CD4-positive, alpha-beta T cell treated with Interleukin-4 for 1 hour (primary cell): ENCODE results near the gene NFYB.

Experiments used
- DNase-seq, 2 donors: peaks; one replicate each; pipeline ENCODE4 v3.0.0-alpha.2; 2020 to 2022

Gene NFYB

DNA sequence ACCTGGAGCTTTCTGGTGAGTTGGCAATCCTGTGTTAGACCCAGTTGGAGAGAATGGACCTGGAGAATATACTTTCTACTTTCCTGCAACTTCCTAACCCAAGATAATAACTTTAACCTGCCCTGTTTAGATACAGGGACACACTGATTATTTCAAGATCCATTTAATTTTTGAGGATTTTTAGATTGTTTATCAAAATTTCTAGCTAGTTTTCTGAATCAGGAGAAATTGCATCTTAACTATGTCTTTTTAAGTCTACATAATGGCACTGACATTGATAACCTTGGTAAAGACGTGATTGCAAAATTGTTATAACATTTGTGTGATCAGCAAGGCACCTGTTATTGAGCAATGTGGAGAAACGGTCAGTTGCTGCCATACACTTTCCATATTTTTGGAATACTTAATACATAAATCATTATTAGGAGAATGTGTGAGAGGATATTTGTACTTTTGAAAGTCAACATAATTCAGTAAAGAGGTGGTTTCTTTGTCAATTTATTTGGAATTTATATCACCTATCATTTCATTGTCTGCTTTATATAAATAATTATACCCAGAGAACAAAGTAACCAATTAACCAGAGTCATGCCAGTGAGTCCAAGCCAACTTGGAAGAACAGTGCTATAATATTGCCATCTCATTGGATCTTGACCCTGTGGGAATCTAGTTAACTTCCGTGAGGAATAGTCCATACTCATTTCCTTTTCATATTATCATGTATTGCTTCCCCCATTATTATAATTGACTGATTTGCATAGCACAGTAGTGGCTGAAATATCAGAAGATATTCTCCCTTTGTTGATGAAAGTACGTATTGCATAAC, 28.4 kb downstream of the NFYB start:
- no peak for DNase-seq

DNA sequence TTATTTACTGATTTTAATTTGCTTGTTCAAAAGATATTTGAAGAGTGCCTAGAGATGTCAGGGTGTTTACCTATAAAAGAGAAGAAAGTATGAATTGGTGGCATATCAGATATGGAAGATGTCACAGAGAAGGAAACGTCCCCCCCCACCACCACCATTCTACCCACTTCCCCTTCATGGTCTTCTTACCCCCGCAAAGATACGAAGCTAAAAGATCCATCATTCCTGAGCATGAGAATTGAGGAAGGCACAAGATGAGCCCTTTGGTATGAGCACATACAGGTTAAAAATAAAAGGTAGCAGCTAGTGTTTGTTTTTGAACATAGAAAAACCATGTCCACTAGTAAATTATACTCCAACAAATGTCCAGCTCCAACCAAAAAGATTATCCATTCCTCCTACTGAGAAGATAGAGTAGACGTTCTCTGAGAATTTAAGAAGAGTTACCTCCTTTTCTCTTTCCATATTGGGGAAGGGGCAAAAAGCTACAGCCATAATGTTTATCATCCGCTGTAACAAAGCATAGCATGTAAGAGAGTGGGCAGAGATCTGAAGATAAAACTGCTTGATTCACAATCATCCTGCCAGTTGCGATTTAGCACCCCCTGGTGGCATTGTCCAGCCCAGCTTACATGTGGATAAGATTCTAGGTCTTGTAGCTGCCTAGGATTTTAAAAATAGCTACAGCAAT, 29.1 kb downstream of the NFYB start:
- peak; percentile 82 to 83 for DNase-seq

DNA sequence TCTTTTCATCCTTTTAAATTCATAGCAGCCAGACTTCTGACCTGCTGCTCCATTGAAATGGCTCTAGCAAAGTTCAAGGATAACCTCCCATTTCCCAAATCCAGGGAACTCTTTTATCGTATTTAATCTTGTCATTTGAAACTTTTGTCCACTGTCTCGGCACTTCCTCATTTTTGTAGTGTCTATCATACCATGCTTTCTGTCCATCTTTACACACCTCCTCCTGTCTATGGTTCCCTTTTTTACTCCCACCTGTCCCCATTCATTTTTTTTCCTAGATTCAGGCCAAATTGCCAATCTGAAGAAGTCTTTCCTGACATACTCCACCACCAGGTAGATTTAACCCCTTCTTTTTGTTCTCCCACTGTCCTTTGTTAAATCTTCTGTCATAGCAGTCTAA, 31.0 kb downstream of the NFYB start:
- DNase-seq: no peak

DNA sequence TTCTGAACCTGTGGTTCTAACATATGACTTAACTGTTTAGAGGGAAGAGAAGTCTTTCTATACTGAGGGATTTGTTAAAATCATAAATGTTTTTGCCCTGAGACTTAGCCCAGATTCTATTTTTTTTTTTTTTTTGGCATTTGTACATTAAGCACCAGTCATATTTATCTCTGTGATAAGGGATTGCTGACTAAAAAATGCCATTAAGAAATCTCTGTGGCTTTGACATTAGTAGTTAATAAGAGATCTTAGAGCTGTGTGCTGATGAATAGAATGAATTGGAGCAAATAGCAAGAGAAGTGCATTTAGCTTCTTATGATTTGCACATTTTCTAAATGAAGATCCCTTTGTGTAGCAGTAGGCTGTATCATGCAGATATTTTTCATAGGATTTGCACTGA, 32.5 kb downstream of the NFYB start:
- DNase-seq: no peak

DNA sequence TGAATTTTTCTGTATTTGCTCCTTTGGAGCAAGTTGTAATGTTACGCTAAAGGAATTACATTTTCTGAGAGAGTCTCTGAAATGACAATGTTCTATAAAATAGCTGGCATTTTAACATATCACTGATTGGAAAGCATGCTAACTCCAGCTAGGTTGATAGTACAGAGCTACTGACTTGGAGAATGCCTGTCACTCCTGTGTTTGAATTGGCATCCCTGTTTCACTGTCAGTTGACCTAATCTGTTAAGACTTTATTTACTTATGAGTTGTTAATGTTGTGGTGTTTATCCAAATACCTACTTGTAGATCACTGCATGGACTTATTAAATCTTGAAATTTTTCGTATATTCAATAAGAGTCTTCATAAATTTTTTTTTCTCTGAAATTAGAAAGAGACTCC, 40.1 kb downstream of the NFYB start:
- DNase-seq: no peak

DNA sequence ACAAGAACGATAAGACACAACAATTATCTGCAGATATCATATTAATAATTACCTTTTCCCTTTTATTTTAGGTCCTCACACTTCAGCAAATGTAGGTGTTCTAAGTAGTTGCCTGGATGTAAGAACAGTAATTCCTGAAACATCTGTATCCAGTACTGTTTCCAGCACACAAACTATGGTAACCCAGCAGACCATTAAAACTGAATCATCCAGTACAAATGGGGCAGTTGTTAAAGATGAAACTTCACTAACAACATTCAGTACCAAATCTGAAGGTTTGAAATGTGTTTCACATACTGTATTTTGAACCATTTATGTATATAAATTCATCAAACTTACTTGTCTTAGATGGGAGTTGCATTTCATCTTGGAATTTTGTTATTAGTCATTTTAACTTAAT, 42.7 kb downstream of the NFYB start:
- DNase-seq: no peak

DNA sequence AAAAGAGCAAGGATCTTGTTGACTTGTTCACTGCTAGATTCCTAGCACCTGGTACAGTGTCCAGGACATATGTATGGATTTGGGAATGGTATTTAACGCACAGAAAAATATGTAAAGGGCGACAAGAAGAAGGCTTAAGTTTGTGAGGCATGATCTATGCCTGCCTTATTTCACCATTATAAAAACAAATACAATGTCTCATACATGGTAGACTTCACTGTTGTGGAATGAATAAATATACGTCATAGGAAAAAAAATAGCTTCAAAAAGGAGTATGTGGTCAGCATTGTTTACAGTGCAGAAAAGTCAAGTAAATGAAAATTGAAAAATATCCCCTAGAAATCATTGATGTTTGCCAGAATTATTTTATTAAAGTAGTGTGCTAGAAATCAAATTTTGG, 43.7 kb downstream of the NFYB start:
- no peak for DNase-seq

DNA sequence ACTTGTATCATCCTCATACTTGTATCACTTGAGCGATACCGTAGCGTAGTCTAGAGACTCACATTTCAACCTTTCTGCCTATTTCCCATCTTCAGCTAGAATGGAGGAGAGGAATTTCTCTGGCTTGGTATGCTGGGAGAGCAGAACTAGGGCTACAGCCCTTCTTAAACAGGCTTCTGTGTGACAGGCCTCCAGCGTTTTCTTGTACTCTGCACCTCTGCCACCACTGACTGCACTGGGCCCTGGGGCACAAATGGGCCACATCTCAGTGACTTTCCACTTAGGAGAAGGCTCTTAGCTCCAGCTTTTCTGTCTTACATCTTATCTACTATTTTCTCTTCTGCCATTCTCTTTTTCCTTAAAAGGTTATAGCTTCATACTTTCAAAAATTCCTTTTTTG, 46.9 kb downstream of the NFYB start:
- no peak for DNase-seq

DNA sequence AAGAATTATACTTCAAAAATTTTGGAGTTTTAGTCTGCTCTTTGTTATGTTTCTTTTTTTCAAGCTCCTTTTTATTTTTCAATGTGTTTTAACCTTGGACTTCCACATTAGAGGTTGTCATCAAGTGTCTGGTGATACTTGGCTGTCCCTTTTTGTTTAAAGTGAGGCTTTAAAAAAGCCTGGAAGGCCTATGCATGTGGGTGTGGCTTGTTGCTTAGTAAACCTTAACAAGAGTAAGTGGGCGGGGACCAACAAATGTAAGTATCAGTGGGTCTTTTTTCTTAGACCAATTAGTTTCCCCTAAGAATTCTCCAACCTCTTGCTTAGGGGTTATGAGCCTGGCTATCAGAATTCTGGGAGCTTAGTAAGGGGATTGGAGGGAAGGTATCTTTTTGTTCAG, 47.3 kb downstream of the NFYB start:
- DNase-seq: no peak

DNA sequence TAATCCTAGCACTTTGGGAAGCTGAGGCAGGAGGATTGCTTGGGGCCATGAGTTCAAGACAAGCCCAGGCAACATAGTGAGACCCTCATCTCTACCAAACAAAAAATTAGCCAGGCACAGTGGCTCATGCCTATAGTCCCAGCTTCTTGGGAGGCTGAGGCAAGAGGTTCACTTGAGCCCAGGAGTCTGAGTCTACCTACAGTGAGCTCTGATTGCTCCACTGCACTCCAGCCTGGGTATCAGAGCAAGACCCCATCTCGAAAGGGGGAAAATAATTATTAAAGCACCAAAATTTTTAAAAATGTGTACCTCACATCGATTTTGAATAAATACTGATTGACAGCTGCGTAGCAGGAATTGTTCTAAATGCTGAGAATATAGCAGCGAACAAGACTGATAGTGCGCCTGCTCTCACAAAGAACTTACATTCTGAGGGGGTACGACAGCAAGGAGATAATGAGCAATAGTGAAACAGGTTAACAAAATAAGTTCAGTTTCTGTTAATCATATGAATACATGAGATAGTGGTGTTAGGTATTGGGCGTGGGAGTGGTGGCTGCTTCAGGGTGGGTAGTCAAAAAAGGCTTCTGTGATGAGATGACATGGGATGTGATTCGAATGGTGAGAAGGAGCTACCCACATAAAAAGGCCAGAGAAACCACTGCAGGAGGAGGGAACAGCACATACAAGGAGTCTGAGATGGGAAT, 54.1 kb downstream of the NFYB start:
- no peak for DNase-seq

DNA sequence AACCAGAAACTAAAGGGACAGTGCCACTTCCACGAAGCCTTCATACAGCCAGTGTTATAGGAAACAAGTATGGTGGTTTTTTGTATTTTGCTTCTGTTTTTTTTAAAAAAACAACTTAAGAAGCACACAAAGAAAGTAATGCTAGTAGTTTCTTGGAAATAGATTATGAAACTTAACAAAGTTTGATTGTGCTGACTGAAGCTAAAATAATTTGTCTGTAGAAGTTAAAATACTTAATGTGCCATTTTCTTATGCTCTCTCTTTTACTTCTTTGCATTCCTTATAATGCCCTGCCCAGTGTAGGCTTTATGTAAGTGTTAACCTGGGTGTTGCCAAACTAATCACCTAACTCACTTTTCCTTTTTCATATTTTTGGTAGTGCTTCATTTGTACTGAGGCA, 57.2 kb downstream of the NFYB start:
- no peak for DNase-seq

DNA sequence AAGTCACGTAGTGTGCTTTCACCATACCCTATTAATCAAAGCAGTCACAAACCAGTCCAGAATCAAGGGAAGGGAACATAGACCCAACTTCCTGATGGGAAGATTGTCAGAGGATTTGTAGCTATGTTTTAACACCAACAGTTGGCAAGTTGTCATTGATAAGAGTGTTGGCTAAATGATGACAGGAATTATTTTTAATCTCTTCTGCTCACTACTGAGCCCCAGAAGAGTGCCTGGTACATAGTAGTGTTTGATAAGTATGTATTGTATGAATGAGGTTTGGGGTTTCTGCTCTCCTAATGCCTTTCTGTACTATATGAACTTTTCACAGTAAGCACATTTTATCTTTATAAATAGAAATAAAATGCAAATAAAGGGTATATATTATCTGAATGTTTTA, 59.0 kb downstream of the NFYB start:
- DNase-seq: no peak

DNA sequence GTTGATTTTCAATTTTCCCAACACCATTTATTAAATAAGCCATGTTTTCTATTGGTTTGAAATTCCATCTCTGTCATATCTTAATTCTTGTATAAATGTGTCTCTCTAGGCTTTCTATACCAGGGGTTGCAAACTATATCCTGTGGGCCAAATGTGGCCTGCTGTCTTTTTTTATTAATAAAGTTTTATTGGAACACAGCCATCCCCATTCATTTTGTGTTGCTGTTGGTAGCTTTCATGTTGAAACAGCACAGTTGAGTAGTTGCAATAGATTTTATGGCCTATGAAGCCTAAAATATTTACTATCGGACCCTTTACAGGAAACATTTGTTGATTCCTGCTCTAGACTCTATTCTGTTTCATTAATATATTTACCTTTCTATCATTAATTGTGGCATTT, 64.3 kb downstream of the NFYB start:
- DNase-seq: no peak

DNA sequence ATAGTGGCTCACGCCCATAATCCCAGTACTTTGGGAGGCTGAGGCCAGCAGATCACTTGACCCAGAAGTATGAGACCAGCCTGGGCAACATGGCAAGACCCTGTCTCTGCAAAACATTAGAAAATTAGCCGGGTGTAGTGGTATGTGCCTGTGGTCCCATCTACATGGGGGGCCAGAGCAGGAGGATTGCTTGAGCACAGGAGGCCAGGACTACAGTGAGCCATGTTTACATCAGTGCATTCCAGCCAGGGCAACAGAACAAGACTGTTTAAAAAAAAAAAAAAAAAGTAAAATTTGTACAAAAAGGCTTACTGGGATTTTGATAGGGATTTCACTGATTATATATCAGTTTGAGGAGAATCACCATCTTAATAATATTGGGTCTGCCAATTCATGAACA, 65.9 kb downstream of the NFYB start:
- DNase-seq: no peak
